Peyer's patch (tissue), 4 donors: Measurements from ENCODE around the gene TBC1D7. TPM values are rescaled to one million over a fixed set of nuclear protein-coding genes. Genes with fewer than 3 reads are reported as not detected.

Experiments used
- DNase-seq, 3 donors: peaks; one replicate each; pipeline ENCODE4 v3.0.0-alpha.2; 2017 to 2019
- H3K27ac ChIP-seq, 4 donors: fragments of 200-600 bp; sonication (generic); one replicate each; pipeline ENCODE4 v1.5.1; 2016 to 2019
- H3K27me3 ChIP-seq, 2 donors: fragments of 200-600 bp; sonication (generic); one replicate each; pipeline ENCODE4 v1.5.1; 2019
- H3K36me3 ChIP-seq, 3 donors: fragments of 200-600 bp; sonication (generic); one replicate each; pipeline ENCODE4 v1.5.1; 2016 to 2019
- H3K4me1 ChIP-seq, 4 donors: fragments of 200-600 bp; sonication (generic); one replicate each; pipeline ENCODE4 v1.5.1; 2016 to 2019
- H3K4me3 ChIP-seq, 4 donors: fragments of 200-600 bp; sonication (generic); 1 replicate in 3 of 4; 2 replicates in 1 of 4; pipeline ENCODE4 v1.5.1; 2016 to 2019; ENCODE audit warnings: mild to moderate bottlenecking in 1 of 4
- H3K9me3 ChIP-seq, 4 donors: fragments of 200-600 bp; sonication (generic); one replicate each; pipeline ENCODE4 v1.5.1; 2016 to 2019; ENCODE audit warnings: mild to moderate bottlenecking in 1 of 4
- CTCF ChIP-seq, 6 experiments: fragments of 450-650 bp in 4 of 6; fragments of 200-600 bp in 2 of 6; sonication (generic) in 1 of 6; IDR thresholded peaks; one replicate each; pipeline ENCODE4 v1.5.1; 2017 to 2019; ENCODE audit warnings: antibody characterized with exemption in 6 of 6, mild to moderate bottlenecking in 3 of 6, moderate library complexity in 1 of 6
- POLR2A ChIP-seq, 2 donors: fragments of 450-650 bp; IDR thresholded peaks; one replicate each; pipeline ENCODE4 v1.5.1; 2017; ENCODE audit warnings: antibody characterized with exemption in 2 of 2, mild to moderate bottlenecking in 2 of 2, moderate library complexity in 2 of 2
- total RNA-seq, 4 donors: library from RNA; depleted of rRNA; stranded (reverse); fragments of >200 nt; gene quantifications; one replicate each; pipeline ENCODE4 v1.1.0, GENCODE V29; 2016

The TBC1D7 gene
- total RNA-seq, 4 donors from 2014 or later, result 13.3 to 18.6 (median 16.9) TPM

- Histone ChIP-seq H3K27ac (no peak overlapping the region), H3K36me3 (peaks cover 0 to 62% (median 4%) of the 10 kb centered on the region in 3 donors), H3K27me3 (no peaks in the 10 kb centered on the region), H3K4me3 (no peak overlapping the region), H3K4me1 (no peaks in the 10 kb centered on the region), H3K9me3 (no peaks in the 10 kb centered on the region)
- no peak for DNase-seq
- no peak for TF ChIP-seq POLR2A (IDR thresholded peaks at IDR 0.05)
- no peak for TF ChIP-seq CTCF (IDR thresholded peaks at IDR 0.05)
These were observed 13.5 kb downstream of the TBC1D7 start for GRCh38 chr6:13314806-13315205.

GRCh38 chr6:13311155-13311554 is 17.2 kb downstream of the TBC1D7 start:
- H3K27ac ChIP-seq, result no peak overlapping the region

GRCh38 chr6:13308332-13308731 is 20.0 kb downstream of the TBC1D7 start:
- DNase-seq, result no peak
- no peak for TF ChIP-seq CTCF (IDR thresholded peaks at IDR 0.05)
- TF ChIP-seq POLR2A (IDR thresholded peaks at IDR 0.05), result no peak
- H3K9me3 ChIP-seq, result no peaks in the 10 kb centered on the region
- no peak overlapping the region for H3K27ac ChIP-seq
- peaks cover 0 to 20% (median 0%) of the 10 kb centered on the region in 3 donors for H3K36me3 ChIP-seq
- H3K27me3 ChIP-seq, result no peaks in the 10 kb centered on the region
- H3K4me1 ChIP-seq, result peaks cover 0 to 14% (median 4%) of the 10 kb centered on the region in 4 donors
- H3K4me3 ChIP-seq, result no peak overlapping the region

More at GRCh38 chr6:13311155-13311554, 17.2 kb downstream of the TBC1D7 start:
- no peaks in the 10 kb centered on the region for H3K9me3 ChIP-seq
- DNase-seq, result no peak
- peaks cover 0 to 42% (median 4%) of the 10 kb centered on the region in 3 donors for H3K36me3 ChIP-seq
- no peak overlapping the region for H3K4me3 ChIP-seq
- no peaks in the 10 kb centered on the region for H3K27me3 ChIP-seq
- H3K4me1 ChIP-seq, result no peaks in the 10 kb centered on the region
- no peak for TF ChIP-seq POLR2A (IDR thresholded peaks at IDR 0.05)
- TF ChIP-seq CTCF (IDR thresholded peaks at IDR 0.05), result no peak

GRCh38 chr6:13307508-13307995 is 20.8 kb downstream of the TBC1D7 start:
- peaks cover 0 to 20% (median 0%) of the 10 kb centered on the region in 3 donors for H3K36me3 ChIP-seq
- no peaks in the 10 kb centered on the region for H3K27me3 ChIP-seq
- H3K9me3 ChIP-seq, result no peaks in the 10 kb centered on the region
- no peak overlapping the region for H3K4me3 ChIP-seq
- H3K4me1 ChIP-seq, result peaks cover 0 to 22% (median 6%) of the 10 kb centered on the region in 4 donors
- no peak overlapping the region for H3K27ac ChIP-seq
- TF ChIP-seq POLR2A (IDR thresholded peaks at IDR 0.05) (no peak), CTCF (IDR thresholded peaks at IDR 0.05) (no peak)
- no peak for DNase-seq

GRCh38 chr6:13305791-13306190 is 22.5 kb downstream of the TBC1D7 start:
- Histone ChIP-seq H3K27me3 (no peaks in the 10 kb centered on the region), H3K27ac (no peak overlapping the region), H3K36me3 (peaks cover 0 to 15% (median 0%) of the 10 kb centered on the region in 3 donors), H3K4me1 (peaks cover 0 to 24% (median 6%) of the 10 kb centered on the region in 4 donors), H3K4me3 (no peak overlapping the region), H3K9me3 (no peaks in the 10 kb centered on the region)
- TF ChIP-seq CTCF (IDR thresholded peaks at IDR 0.05), result no peak
- TF ChIP-seq POLR2A (IDR thresholded peaks at IDR 0.05), result no peak
- DNase-seq, result no peak
